ENCODE data around the gene P2RY2.
"Not testable (repeated sequence)": the region's sequence is repeated elsewhere in the genome, so short reads cannot be mapped to it uniquely, and the experiment has no call there.

P2RY2 gene

DNA sequence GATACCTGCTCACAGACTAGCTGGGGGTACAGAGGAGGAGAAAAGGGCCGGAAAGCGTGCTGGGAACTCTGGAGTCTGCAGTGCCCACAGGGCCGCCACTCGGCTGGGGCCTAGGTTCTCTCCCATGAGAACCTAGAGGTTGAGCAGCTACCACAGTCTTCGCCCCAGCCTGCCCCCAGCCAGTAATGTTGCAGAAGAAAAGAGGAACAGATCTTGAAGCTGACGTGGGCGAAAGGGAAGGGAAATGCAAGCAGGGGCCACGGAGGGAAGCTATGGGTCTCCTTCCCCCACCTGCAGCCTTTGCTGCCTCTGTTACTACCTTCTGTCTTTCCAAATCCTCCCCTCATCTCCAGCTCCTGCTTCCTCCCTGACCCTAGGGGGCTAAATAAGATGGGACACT is 28.8 kb upstream of the P2RY2 start:
- DNase-seq, result no peak

GRCh38 chr11:73189723-73190556 is 28.1 kb upstream of the P2RY2 start:
- no peak for DNase-seq

DNA sequence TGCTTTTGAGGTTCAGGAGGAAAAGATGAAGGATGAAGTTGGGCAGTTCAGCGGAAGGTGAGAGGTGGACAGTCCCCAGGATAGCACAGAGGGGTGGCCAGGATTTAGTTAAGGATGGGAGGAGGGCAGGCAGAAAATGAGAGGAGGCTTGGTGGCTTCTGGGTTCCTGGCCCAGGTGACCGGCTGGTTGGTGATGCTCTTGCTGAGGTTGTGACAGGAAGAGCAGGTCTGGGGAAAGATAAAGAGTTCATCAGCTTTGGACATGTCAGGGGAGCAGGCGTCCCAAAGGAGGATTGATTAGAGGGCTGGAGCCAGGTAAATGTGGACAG is 27.6 kb upstream of the P2RY2 start:
- DNase-seq, result no peak

- DNase-seq, result no peak
These were observed 26.9 kb upstream of the P2RY2 start for GRCh38 chr11:73191151-73191550.

DNA sequence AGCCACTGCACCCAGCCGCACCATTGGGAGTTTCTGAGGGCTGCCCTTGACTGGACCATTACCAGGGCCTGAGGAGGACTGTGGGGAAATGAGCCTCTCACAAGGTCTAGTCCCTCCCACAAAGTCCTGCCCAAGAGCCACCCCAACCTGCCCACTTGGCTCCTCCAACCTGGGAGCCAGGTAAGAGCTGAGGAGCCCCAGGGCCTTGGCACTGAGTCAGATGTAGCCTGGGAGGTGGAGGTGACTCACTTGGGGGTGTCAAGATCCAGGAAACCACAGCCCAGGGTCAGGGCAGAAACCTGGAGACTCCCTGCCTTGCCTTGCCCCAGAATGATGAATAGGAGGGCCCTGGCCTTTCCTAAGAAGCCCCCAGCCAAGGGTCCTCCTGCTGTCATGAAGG is 25.8 kb upstream of the P2RY2 start:
- DNase-seq, result no peak

DNA sequence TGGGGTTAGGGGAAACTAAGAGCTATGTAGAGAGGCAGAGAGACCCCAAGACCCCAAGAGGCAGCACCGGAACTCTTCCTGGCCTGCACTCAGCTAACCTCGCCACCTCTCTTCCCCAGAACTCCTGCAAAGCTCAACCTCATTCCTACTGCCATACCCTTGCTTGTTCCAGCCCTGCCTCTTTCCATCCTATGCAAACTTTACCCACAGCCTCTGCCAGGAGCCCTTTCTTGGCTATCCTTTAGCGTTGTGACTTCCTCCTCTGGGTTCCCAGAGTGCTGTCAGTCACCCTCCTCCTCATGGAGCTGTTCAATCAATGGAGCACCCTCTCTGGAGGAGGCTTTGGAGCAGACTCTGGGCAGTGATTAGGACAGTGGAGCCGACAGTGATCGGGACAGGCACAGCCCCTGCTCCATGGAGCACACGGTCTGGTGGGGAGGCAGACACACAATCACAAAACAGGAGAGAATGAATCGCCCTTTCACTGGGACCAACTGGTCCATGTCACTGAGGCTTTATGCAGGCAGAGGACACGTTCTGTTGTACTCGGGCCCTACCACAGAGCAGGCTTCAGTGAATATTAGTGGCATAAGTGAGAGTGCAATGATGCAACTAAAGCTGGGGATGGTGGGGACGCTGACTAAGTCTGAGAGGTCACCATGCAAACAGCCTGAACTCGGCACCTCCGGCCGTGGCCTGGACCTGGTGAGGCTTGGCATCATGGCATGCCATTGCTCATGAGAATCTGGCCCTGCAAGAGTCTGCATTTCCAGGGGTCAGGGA is 24.6 kb upstream of the P2RY2 start:
- DNase-seq, result no peak

- no peak for DNase-seq
These were observed 24.0 kb upstream of the P2RY2 start for GRCh38 chr11:73194034-73194507.

DNA sequence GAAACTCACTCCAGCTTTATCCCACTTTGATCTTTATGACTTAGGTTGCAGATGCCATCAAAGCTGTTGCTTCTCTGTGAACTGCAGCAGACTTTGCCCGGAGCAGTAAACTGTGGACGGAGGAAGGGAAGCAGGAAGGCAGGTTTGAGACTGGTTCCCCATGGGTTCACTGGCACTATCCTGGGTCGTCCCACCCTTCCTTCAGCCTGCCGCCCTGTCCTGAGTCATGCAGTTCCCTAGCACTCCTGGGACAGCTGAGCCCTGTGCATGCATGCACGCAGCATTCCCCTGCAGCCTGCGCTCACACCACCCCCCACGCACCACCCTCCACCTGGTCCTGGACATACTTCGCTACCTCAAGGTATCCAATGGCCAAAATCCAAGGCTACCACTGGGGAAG is 23.5 kb upstream of the P2RY2 start:
- no peak for DNase-seq

DNA sequence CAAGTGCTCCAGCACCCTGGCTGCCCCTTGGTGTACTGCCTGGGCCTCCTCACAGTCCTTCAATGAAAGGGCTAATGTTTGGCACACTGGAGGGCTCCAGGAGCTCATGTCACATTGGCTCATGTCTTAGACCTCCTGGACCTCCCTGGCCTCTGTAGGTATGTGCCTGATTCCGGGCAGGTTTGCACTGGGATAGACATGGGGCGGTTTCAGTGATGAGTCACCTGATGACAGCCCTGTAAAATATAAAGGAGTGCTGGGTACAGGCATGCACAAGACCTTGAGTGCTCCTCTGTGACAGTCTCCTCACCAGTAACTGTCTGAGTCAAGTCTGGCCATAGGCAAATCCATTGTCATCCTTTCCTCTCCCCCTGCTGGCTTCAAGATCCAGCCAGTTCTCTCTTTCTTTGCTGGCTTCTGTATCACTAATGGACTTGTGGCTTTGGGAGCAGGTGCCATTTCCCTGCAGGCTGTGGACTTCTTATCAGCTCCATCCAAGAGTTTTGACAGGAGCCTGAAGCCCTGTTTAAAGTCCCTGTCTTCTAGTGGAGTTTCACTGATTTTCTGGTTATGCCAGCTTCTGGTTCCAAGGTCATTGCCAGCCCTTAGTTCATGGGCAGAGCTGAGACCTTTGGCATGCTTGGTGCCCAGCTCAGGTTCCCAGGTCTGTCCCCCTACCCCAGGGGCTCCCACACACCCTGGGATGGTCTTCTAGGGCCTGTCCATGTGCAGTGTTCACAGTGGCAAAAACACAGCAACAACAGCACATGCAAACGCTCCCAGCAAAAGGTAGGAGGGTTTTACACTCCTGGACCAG is 22.7 kb upstream of the P2RY2 start:
- DNase-seq, result no peak

GRCh38 chr11:73196576-73196975 is 21.5 kb upstream of the P2RY2 start:
- DNase-seq, result no peak

DNA sequence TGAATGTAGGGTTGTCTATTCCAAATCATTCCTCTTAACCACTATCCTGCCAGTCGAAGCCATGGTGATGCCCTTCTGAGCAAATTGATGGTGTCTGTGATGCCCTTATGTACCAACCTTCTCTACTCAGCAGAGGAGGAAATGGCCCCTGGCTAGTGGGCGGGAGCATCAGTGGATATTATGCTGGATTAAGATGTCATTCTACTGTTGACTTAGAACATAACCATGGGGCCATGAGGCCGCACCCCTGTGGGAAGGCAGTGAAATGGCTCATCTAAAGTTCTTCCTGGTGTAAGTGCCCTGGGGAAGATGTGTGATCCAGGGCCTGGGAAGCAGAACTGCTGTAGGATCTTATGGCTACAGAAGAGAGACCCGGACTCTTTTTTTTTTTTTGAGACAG is 20.7 kb upstream of the P2RY2 start:
- DNase-seq, result no peak

- DNase-seq, result not testable (repeated sequence)
These were observed 20.3 kb upstream of the P2RY2 start for GRCh38 chr11:73197787-73198186.

GRCh38 chr11:73198677-73199076 is 19.4 kb upstream of the P2RY2 start:
- no peak for DNase-seq

GRCh38 chr11:73199446-73199845 is 18.6 kb upstream of the P2RY2 start:
- DNase-seq, result no peak

DNA sequence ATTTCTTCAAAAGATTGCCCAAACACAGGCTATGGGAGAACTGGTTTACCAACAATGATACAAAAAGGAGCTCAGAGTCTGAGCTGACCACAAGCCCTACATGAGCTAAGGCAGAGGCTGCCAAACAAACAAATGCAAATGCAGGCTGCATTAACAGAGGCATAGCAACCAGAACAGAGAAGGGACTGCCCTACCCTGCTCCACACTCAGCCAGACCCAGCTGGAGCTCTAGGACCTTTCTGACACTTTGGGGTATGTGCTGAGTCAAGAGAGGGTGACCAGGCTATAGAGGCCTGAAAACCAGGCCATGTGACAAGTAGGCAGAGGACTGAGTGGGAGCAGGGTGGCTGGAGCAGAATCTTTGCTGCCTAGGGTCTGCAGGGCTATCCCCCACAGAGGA is 17.8 kb upstream of the P2RY2 start:
- DNase-seq, result no peak

DNA sequence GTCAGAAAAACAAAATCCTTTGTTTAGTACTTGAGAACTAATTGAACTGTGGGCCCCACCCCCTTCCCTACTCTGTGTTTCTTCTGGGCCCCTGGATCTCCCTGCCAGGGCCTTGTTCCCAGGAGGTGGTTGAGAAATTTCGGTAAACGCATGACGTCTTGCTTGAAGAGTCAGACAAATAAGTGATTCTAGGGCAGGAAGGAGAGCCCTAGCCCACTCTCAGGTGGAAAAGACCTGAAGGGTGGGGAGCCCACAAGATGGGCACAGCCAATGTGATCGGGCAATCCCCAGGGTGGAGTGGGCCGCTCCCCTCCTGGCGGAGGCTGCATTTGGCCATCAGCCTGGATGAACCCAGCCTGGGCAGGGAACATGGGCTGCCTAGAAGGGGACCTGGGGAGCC is 16.8 kb upstream of the P2RY2 start:
- no peak for DNase-seq

- DNase-seq, result no peak
These were observed 15.9 kb upstream of the P2RY2 start for GRCh38 chr11:73201888-73202780.

DNA sequence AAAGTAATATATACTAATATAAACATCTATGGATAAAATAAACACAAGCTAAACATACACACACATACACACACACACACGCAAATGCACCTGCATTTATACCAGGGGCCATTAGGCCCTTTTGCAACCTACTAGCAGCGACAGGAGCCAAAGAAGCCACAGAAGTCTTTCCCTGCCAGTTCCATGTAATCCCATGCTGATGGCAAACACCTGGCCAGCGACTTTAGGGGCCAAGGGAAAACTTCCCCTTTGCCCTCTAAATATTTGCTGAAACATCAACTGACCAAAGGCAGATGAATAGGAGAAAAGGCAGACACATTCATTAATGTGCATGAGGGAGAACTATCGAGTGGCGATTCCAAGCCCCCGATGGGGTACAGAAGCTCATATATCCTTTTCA is 14.8 kb upstream of the P2RY2 start:
- no peak for DNase-seq

DNA sequence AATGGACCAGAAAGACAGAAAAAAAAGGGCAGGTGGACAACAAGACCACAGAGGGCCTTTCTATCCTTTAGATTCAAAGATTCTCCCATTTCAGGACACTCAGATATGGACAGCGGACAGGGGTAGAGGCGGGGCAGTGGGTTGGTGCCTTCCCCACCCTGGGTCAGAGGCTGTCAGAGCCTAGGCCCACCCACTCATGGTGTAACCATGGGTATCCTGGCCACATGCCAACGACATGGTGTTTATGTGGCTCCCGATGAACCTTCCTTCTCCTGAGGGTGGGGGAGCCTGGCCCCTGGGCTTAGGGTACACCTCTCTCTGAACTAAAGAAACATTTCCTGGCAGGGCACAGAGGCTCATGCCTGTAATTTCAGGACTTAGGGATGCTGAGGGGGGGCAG is 14.3 kb upstream of the P2RY2 start:
- DNase-seq, result no peak

DNA sequence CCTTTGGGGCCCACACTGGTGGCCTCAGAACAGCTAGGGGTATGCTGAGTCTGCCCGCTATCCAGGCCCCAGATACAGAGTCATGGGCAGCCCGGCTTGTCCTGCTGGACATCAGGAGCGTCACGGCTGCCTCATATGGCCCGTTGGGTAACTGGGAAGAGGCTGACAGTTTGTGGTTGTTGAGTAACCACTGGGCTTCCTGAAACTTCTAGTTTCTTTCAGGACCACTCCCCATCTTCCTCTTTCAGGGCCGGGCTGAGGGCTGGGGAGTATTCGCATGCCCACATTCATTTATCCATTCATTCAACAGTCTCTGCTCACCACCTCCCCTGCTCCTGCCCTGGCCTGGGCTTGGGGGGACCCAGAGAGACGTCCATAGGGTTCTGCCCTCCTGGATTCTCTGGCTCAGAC is 13.4 kb upstream of the P2RY2 start:
- DNase-seq, result no peak

GRCh38 chr11:73205661-73206343 is 12.3 kb upstream of the P2RY2 start:
- DNase-seq, result no peak

DNA sequence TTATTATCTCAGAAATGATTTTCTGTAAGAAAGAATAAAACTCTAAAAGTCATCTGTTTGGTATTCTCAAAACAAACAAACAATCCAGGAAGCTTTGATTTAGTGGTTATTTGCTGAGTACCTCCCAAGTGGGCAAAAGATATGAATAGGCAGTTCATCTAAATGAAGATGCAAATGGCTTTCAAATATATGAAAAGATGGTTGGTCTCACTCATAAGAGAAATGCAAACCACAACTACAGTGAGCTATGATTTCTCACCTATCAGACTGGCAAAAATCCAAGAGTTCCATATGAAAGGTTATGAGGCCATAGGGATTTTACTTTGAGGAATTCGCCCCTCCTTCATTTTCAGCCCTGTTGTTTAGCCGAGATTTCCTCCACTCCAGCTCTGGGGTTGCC is 11.3 kb upstream of the P2RY2 start:
- DNase-seq, result no peak

All from activated naive CD4-positive, alpha-beta T cell treated with anti-CD3 and anti-CD28 coated beads, Interleukin-2, amount 50 U/mL, for 16 hours (primary cell).